ENCODE measurements around the gene SIVA1.

SIVA1 gene

DNA sequence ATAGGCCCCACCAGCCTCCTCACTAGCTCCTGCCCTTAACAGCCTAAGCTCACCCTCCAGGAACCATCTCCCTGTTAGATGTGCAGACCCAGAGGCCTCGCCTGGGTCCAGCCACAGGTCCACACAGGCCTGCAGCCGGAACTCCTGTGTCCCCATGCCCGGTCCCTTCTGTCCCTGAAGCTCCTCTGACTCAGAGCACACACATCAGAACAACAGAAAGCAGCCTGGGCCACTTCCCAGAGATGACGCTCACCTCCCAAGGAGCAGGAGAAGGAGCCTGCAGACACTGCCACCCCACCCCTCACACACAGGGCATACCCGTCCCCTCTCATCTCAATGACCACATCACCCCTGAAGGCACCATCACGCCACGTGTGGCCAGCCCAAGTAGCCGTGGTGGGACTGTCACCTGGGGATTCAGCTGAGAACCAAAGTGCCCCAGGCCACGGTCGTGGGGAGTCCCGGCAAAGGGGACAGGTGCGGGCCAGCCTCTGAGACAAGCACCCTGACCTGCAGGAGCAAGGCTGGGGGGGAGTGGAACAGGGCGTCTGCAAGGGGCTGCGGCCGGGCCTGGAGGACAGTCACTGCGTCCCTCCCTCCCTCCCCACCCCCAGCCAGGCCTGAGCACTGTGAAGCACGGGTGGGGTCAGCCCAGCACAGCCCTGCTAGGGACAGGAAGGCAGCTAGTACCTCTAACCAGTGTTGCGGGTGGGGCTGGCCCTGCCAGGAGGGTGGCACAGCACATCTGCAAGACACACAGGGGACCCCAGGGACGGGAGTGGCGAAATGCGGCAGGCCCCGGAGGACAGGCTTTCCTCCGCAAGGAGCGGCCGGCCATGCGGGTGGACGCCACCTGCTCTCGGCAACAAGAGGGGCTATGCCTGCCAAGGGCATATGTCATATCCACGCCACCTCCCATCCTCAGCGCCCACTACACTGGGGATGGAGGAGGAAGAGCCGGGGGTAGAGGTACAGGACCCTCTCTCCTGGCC, 37.1 kb downstream of the SIVA1 start:
- Histone ChIP-seq H3K4me3 (ENCODE audit: control insufficient read depth in 1 of 7, extremely low read depth in 1 of 7, insufficient read depth in 4 of 7, low read depth in 2 of 7, low read length in 6 of 7) (no peak overlapping the region), H3K27me3 (replicated peaks in 2 of 5; ENCODE audit: control insufficient read depth in 4 of 5, insufficient read depth in 5 of 5, low read length in 4 of 5) (no peaks in the 10 kb centered on the region)

DNA sequence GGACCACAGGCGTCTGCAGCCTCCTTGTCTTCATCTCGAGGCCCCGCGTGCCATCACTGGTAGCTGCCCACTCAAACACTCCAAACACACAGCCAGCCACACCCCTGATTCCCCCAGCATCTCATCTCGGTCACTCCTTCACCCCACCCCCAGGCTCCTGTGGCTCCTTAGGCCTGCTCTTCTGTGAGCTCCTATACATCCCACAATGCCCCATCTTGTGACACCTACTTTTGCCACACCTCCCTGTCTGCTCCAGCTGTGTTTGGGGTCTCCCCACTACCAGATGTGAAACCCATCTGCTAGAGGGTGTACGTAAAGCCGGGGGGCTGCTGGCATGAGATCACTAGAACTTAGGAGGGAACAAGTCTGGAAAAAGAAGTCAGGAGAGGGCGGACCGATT, 38.5 kb downstream of the SIVA1 start:
- H3K9me3 ChIP-seq (ENCODE audit: control extremely low read depth in 1 of 5, control insufficient read depth in 4 of 5, insufficient read depth in 2 of 5, low read depth in 1 of 5, low read length in 4 of 5) = no peaks in the 10 kb centered on the region
- WGBS (ENCODE audit: insufficient coverage) = 93% methylated on average over 5 of the region's 9 CpGs
- no peak for DNase-seq
- no peak overlapping the region for H3K4me3 ChIP-seq (ENCODE audit: control insufficient read depth in 1 of 7, extremely low read depth in 1 of 7, insufficient read depth in 4 of 7, low read depth in 2 of 7, low read length in 6 of 7)
- CTCF ChIA-PET = interaction anchor here (1.1 to 2.0 kb wide), 3 partner anchors 11 to 34 kb away, joined by 3 to 9 read pairs (median 4); no protein-coding TSS in a partner anchor
- POLR2A ChIA-PET = no interaction called here
- no peak overlapping the region for H3K27ac ChIP-seq (ENCODE audit: insufficient read depth in 1 of 2, low read depth in 1 of 2, low read length in 2 of 2, poor library complexity in 1 of 2, severe bottlenecking in 2 of 2)
- H3K36me3 ChIP-seq (ENCODE audit: control insufficient read depth in 4 of 4, insufficient read depth in 4 of 4, low read length in 3 of 4) = peaks cover 3 to 61% (median 21%) of the 10 kb centered on the region in 4 experiments
- H3K4me1 ChIP-seq (ENCODE audit: control extremely low read depth in 1 of 4, control insufficient read depth in 4 of 4, insufficient read depth in 4 of 4, low read length in 3 of 4) = peaks cover 0 to 57% (median 52%) of the 10 kb centered on the region in 4 experiments
- no peaks in the 10 kb centered on the region for H3K27me3 ChIP-seq (replicated peaks in 2 of 5; ENCODE audit: control insufficient read depth in 4 of 5, insufficient read depth in 5 of 5, low read length in 4 of 5)

More for the DNA sequence above, 37.1 kb downstream of the SIVA1 start:
- ChIA-PET CTCF (interaction anchor here (0.7 to 2.0 kb wide), 2 partner anchors 21 kb away, joined by 3 to 9 read pairs; no protein-coding TSS in a partner anchor), POLR2A (no interaction called here)
- Histone ChIP-seq H3K9me3 (ENCODE audit: control extremely low read depth in 1 of 5, control insufficient read depth in 4 of 5, insufficient read depth in 2 of 5, low read depth in 1 of 5, low read length in 4 of 5) (no peaks in the 10 kb centered on the region), H3K4me1 (ENCODE audit: control extremely low read depth in 1 of 4, control insufficient read depth in 4 of 4, insufficient read depth in 4 of 4, low read length in 3 of 4) (peaks cover 0 to 62% (median 51%) of the 10 kb centered on the region in 4 experiments), H3K27ac (ENCODE audit: insufficient read depth in 1 of 2, low read depth in 1 of 2, low read length in 2 of 2, poor library complexity in 1 of 2, severe bottlenecking in 2 of 2) (no peak overlapping the region), H3K36me3 (ENCODE audit: control insufficient read depth in 4 of 4, insufficient read depth in 4 of 4, low read length in 3 of 4) (peaks cover 3 to 68% (median 21%) of the 10 kb centered on the region in 4 experiments)
- no peak for DNase-seq
- 97% methylated on average over 21 of the region's 31 CpGs for WGBS (ENCODE audit: insufficient coverage)

DNA sequence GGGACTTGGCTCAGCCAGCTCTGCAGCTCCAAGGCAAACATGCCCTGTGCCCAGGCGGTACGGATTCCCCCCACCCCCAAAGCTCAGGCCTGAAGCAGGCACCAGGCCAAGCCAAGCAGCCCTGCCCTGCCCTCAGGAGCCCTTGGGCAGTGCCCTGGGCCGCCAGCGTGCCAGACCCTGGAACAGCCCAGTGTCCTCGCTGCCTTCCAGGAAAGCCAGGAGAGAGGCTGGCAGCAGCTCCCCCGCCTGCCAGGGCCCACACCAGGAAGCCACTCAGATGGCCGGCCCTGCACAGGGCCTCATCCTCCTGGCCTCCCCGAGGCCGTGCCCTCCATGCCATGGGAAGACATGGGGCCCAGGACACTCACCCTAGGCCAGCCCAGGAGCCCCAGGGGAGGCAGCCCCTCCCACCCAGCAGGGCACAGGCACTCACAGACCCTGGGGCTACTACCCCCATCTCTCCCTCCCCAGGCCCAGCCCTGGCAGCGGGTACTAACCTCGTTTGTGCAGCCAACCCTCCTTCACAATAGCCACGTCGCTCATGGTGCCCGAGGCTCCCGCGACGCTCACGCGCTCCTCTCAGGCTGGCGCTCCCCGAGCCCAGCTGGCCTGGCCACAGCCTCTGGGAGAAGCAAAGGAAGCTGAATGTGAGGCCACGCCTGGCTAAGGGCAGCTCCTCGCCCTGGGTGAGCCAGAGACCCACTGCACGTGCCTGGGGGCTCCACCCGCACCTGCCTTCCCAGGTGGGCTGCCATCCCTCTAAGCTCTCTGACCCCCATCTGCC, 39.3 kb downstream of the SIVA1 start:
- Histone ChIP-seq H3K27ac (ENCODE audit: insufficient read depth in 1 of 2, low read depth in 1 of 2, low read length in 2 of 2, poor library complexity in 1 of 2, severe bottlenecking in 2 of 2) (no peak overlapping the region), H3K4me3 (ENCODE audit: control insufficient read depth in 1 of 7, extremely low read depth in 1 of 7, insufficient read depth in 4 of 7, low read depth in 2 of 7, low read length in 6 of 7) (no peak overlapping the region), H3K4me1 (ENCODE audit: control extremely low read depth in 1 of 4, control insufficient read depth in 4 of 4, insufficient read depth in 4 of 4, low read length in 3 of 4) (peaks cover 0 to 57% (median 52%) of the 10 kb centered on the region in 4 experiments), H3K9me3 (ENCODE audit: control extremely low read depth in 1 of 5, control insufficient read depth in 4 of 5, insufficient read depth in 2 of 5, low read depth in 1 of 5, low read length in 4 of 5) (no peaks in the 10 kb centered on the region), H3K27me3 (replicated peaks in 2 of 5; ENCODE audit: control insufficient read depth in 4 of 5, insufficient read depth in 5 of 5, low read length in 4 of 5) (no peaks in the 10 kb centered on the region), H3K36me3 (ENCODE audit: control insufficient read depth in 4 of 4, insufficient read depth in 4 of 4, low read length in 3 of 4) (peaks cover 3 to 53% (median 21%) of the 10 kb centered on the region in 4 experiments)
- POLR2A ChIA-PET = no interaction called here
- DNase-seq = no peak
- CTCF ChIA-PET = interaction anchor here (1.1 to 2.0 kb wide), 3 partner anchors 12 to 33 kb away, joined by 3 to 9 read pairs (median 4); no protein-coding TSS in a partner anchor
- WGBS (ENCODE audit: insufficient coverage) = 90% methylated on average over 22 of the region's 25 CpGs

GRCh38 chr14:104792945-104793702, 40.2 kb downstream of the SIVA1 start:
- H3K9me3 ChIP-seq (ENCODE audit: control extremely low read depth in 1 of 5, control insufficient read depth in 4 of 5, insufficient read depth in 2 of 5, low read depth in 1 of 5, low read length in 4 of 5) = no peaks in the 10 kb centered on the region
- ChIA-PET POLR2A (no interaction called here), CTCF (interaction anchor here (1.5 to 1.8 kb wide), 2 partner anchors 21 to 26 kb away, joined by 3 to 4 read pairs; no protein-coding TSS in a partner anchor)
- no peaks in the 10 kb centered on the region for H3K27me3 ChIP-seq (replicated peaks in 2 of 5; ENCODE audit: control insufficient read depth in 4 of 5, insufficient read depth in 5 of 5, low read length in 4 of 5)
- H3K4me1 ChIP-seq (ENCODE audit: control extremely low read depth in 1 of 4, control insufficient read depth in 4 of 4, insufficient read depth in 4 of 4, low read length in 3 of 4) = peaks cover 0 to 56% (median 52%) of the 10 kb centered on the region in 4 experiments
- no peak for DNase-seq
- H3K27ac ChIP-seq (ENCODE audit: insufficient read depth in 1 of 2, low read depth in 1 of 2, low read length in 2 of 2, poor library complexity in 1 of 2, severe bottlenecking in 2 of 2) = no peak overlapping the region
- 97% methylated on average over 14 of the region's 16 CpGs for WGBS (ENCODE audit: insufficient coverage)
- H3K4me3 ChIP-seq (ENCODE audit: control insufficient read depth in 1 of 7, extremely low read depth in 1 of 7, insufficient read depth in 4 of 7, low read depth in 2 of 7, low read length in 6 of 7) = peak overlapping the region in 1 of 7 experiments; percentile 81
- peaks cover 3 to 49% (median 21%) of the 10 kb centered on the region in 4 experiments for H3K36me3 ChIP-seq (ENCODE audit: control insufficient read depth in 4 of 4, insufficient read depth in 4 of 4, low read length in 3 of 4)

- Histone ChIP-seq H3K4me3 (ENCODE audit: control insufficient read depth in 1 of 7, extremely low read depth in 1 of 7, insufficient read depth in 4 of 7, low read depth in 2 of 7, low read length in 6 of 7) (peak overlapping the region in 3 of 7 experiments; percentile 74 to 81 (median 81)), H3K9me3 (ENCODE audit: control extremely low read depth in 1 of 5, control insufficient read depth in 4 of 5, insufficient read depth in 2 of 5, low read depth in 1 of 5, low read length in 4 of 5) (no peaks in the 10 kb centered on the region), H3K36me3 (ENCODE audit: control insufficient read depth in 4 of 4, insufficient read depth in 4 of 4, low read length in 3 of 4) (peaks cover 3 to 44% (median 21%) of the 10 kb centered on the region in 4 experiments), H3K4me1 (ENCODE audit: control extremely low read depth in 1 of 4, control insufficient read depth in 4 of 4, insufficient read depth in 4 of 4, low read length in 3 of 4) (peaks cover 0 to 56% (median 48%) of the 10 kb centered on the region in 4 experiments), H3K27me3 (replicated peaks in 2 of 5; ENCODE audit: control insufficient read depth in 4 of 5, insufficient read depth in 5 of 5, low read length in 4 of 5) (no peaks in the 10 kb centered on the region), H3K27ac (ENCODE audit: insufficient read depth in 1 of 2, low read depth in 1 of 2, low read length in 2 of 2, poor library complexity in 1 of 2, severe bottlenecking in 2 of 2) (no peak overlapping the region)
- CTCF ChIA-PET = interaction anchor here (1.4 to 1.8 kb wide), 3 partner anchors 14 to 27 kb away, joined by 3 to 4 read pairs (median 3); no protein-coding TSS in a partner anchor
- POLR2A ChIA-PET = no interaction called here
- DNase-seq = no peak
- 96% methylated on average over 2 of the region's 2 CpGs for WGBS (ENCODE audit: insufficient coverage)
These were observed 40.7 kb downstream of the SIVA1 start for GRCh38 chr14:104793703-104793959.

DNA sequence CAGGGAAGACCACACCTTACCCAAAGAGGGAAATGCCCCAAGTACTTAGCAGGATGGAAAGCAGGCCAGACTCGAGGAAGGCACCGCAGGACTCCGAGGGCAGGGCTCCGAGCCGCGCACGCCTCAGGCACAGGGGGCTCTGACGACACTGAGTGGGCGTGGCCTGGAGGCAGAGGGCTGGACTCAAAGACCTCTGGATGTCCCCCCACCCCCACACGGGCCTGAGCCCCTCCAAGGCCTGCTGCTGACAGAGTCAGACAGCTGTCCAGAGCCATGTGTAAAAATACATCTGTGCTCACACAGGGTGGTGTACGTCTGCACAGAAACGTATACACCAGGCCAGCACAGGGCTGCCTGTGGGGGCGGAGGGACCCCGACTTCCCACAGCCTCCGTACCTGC, 41.2 kb downstream of the SIVA1 start:
- no peaks in the 10 kb centered on the region for H3K9me3 ChIP-seq (ENCODE audit: control extremely low read depth in 1 of 5, control insufficient read depth in 4 of 5, insufficient read depth in 2 of 5, low read depth in 1 of 5, low read length in 4 of 5)
- no peak overlapping the region for H3K27ac ChIP-seq (ENCODE audit: insufficient read depth in 1 of 2, low read depth in 1 of 2, low read length in 2 of 2, poor library complexity in 1 of 2, severe bottlenecking in 2 of 2)

More for the DNA sequence above, 41.2 kb downstream of the SIVA1 start:
- peaks cover 3 to 40% (median 21%) of the 10 kb centered on the region in 4 experiments for H3K36me3 ChIP-seq (ENCODE audit: control insufficient read depth in 4 of 4, insufficient read depth in 4 of 4, low read length in 3 of 4)
- DNase-seq = peak in 1 of 3 donors; percentile 34
- CTCF ChIA-PET = interaction anchor here (1.0 to 1.8 kb wide), 5 partner anchors 14 to 32 kb away, joined by 3 to 6 read pairs (median 3); no protein-coding TSS in a partner anchor
- no peaks in the 10 kb centered on the region for H3K27me3 ChIP-seq (replicated peaks in 2 of 5; ENCODE audit: control insufficient read depth in 4 of 5, insufficient read depth in 5 of 5, low read length in 4 of 5)
- peaks cover 0 to 51% (median 46%) of the 10 kb centered on the region in 4 experiments for H3K4me1 ChIP-seq (ENCODE audit: control extremely low read depth in 1 of 4, control insufficient read depth in 4 of 4, insufficient read depth in 4 of 4, low read length in 3 of 4)
- POLR2A ChIA-PET = no interaction called here
- H3K4me3 ChIP-seq (ENCODE audit: control insufficient read depth in 1 of 7, extremely low read depth in 1 of 7, insufficient read depth in 4 of 7, low read depth in 2 of 7, low read length in 6 of 7) = peak overlapping the region in 6 of 7 experiments; percentile 67 to 81 (median 74)
- 19% methylated on average over 14 of the region's 15 CpGs for WGBS (ENCODE audit: insufficient coverage)

Measured in common myeloid progenitor, CD34-positive (primary cell).